Mesendoderm (in vitro differentiated cells): ENCODE data around the gene CCL19.

ENCODE experiments used
- DNase-seq: peaks from one replicate; pipeline ENCODE4 v3.0.0; 2013
- H2AK5ac ChIP-seq: 2 replicates; pipeline ENCODE4 v1.6.1; 2013; ENCODE audit warnings: low read length, inconsistent platforms
- H2BK120ac ChIP-seq: 2 replicates; pipeline ENCODE4 v1.6.1; 2013; ENCODE audit warnings: low read depth, mild to moderate bottlenecking, low read length, moderate library complexity, mixed read lengths
- H2BK15ac ChIP-seq: replicated peaks from 2 replicates; pipeline ENCODE4 v1.6.1; 2013; ENCODE audit warnings: low read depth, mild to moderate bottlenecking, moderate library complexity
- H2BK5ac ChIP-seq: 2 replicates; pipeline ENCODE4 v1.6.1; 2013; ENCODE audit warnings: low read length, inconsistent platforms
- H3K18ac ChIP-seq: 2 replicates; pipeline ENCODE4 v1.6.1; 2013; ENCODE audit warnings: mild to moderate bottlenecking, low read length, mixed read lengths
- H3K23ac ChIP-seq: one replicate; pipeline ENCODE4 v1.6.1; 2013; ENCODE audit warnings: low read length
- H3K27ac ChIP-seq: 2 replicates; pipeline ENCODE4 v1.5.1; 2013; ENCODE audit warnings: low read depth, mild to moderate bottlenecking, inconsistent platforms, low read length, moderate library complexity
- H3K27me3 ChIP-seq: 2 replicates; pipeline ENCODE4 v1.6.1; 2013; ENCODE audit warnings: low read length, control low read depth, mild to moderate bottlenecking, inconsistent platforms; ENCODE audit not compliant: insufficient read depth, poor library complexity
- H3K36me3 ChIP-seq: 2 replicates; pipeline ENCODE4 v1.6.1; 2013; ENCODE audit warnings: low read length, inconsistent platforms; ENCODE audit not compliant: control insufficient read depth, insufficient read depth
- H3K4ac ChIP-seq: one replicate; pipeline ENCODE4 v1.6.1; 2013; ENCODE audit warnings: low read depth, mild to moderate bottlenecking, low read length, moderate library complexity
- H3K4me1 ChIP-seq: 2 replicates; pipeline ENCODE4 v1.6.1; 2013; ENCODE audit warnings: low read depth, low read length, inconsistent platforms; ENCODE audit not compliant: control insufficient read depth
- H3K4me2 ChIP-seq: 2 replicates; pipeline ENCODE4 v1.6.1; 2013; ENCODE audit warnings: low read length
- H3K4me3 ChIP-seq: 2 replicates; pipeline ENCODE4 v1.5.1; 2013; ENCODE audit warnings: mild to moderate bottlenecking, low read length
- H3K56ac ChIP-seq: one replicate; pipeline ENCODE4 v1.6.1; 2013; ENCODE audit warnings: low read length
- H3K79me1 ChIP-seq: 2 replicates; pipeline ENCODE4 v1.6.1; 2013; ENCODE audit warnings: low read length, inconsistent platforms
- H3K79me2 ChIP-seq: 2 replicates; pipeline ENCODE4 v1.6.1; 2013; ENCODE audit warnings: mild to moderate bottlenecking, low read length; ENCODE audit not compliant: control insufficient read depth, insufficient read depth
- H3K9ac ChIP-seq: 2 replicates; pipeline ENCODE4 v1.6.1; 2013; ENCODE audit warnings: low read length, inconsistent platforms
- H4K5ac ChIP-seq: one replicate; pipeline ENCODE4 v1.6.1; 2013; ENCODE audit warnings: low read length
- H4K8ac ChIP-seq: one replicate; pipeline ENCODE4 v1.6.1; 2013; ENCODE audit warnings: low read depth, mild to moderate bottlenecking, control low read depth, low read length, moderate library complexity
- WGBS: extraction: QIAGEN DNeasy Blood & Tissue Kit; methylation state at CpG from one replicate; pipeline ENCODE4 v1.1.7; 2013; ENCODE audit warnings: low lambda C conversion rate, missing lambda C conversion rate; ENCODE audit not compliant: insufficient coverage; ENCODE audit errors: extremely low coverage; 5-methylcytosine and 5-hydroxymethylcytosine counted together

Gene CCL19

DNA sequence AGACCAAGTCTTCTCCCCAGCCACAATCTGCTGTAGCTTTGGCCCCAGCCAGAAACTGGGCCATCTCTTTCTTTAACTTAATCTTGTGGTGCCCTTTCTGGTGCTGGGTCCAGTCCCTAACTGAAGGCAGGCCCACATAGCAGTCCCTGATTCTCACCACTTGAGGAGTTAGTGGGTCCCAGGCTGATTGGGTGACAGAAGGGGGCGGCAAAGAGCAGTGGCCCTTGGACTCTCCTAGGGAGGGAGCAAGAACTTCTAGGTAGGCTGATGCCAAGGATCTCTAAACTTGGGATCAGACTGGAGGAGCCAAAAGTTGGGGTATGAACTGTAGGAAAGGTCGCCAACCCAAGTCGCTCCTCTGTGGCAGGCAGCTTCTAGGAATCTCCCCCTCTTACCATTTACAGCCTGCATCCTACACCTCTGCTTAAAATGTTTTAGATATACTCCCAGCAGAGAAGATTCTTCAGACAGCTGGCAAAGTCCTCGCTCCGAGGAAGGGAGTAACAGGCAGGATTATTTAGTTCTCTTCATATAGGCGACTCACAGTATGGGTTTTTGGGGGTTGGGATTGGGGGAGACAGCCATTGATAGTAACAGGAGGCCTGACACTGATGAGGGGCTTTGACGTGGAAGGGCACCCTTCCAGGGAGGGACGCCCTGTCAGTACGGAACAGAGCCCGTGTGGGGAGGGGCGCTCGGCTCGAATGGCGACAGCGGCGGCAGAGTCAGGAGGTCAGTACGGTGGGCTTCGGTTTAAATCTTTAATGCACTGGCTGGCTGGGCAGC is 26.6 kb downstream of the CCL19 start:
- Histone ChIP-seq H2BK5ac (no peak overlapping the region), H2BK120ac (no peak overlapping the region), H3K4ac (no peak overlapping the region), H4K5ac (no peak overlapping the region), H3K27ac (no peak overlapping the region), H3K9ac (peak overlapping the region; percentile 78), H3K79me2 (no peaks in the 10 kb centered on the region), H3K4me1 (no peaks in the 10 kb centered on the region), H2BK15ac (no peak overlapping the region), H3K4me2 (peak overlapping the region; percentile 79), H3K23ac (no peak overlapping the region), H3K4me3 (peak overlapping the region; percentile 53), H3K27me3 (no peaks in the 10 kb centered on the region), H3K79me1 (peaks cover 1% of the 10 kb centered on the region), H4K8ac (no peak overlapping the region), H3K18ac (peak overlapping the region; percentile 19), H2AK5ac (no peak overlapping the region), H3K36me3 (no peaks in the 10 kb centered on the region), H3K56ac (peak overlapping the region; percentile 87)
- peak; percentile 96 for DNase-seq
- no CpG with 5 or more reads among the region's 18 CpGs for WGBS

GRCh38 chr9:34663303-34663605 is 27.8 kb downstream of the CCL19 start:
- Histone ChIP-seq H3K56ac (no peak overlapping the region), H3K27ac (no peak overlapping the region), H3K36me3 (no peaks in the 10 kb centered on the region), H3K4ac (no peak overlapping the region), H4K5ac (no peak overlapping the region), H3K79me1 (peaks cover 1% of the 10 kb centered on the region), H3K23ac (no peak overlapping the region), H3K4me3 (no peak overlapping the region), H3K27me3 (no peaks in the 10 kb centered on the region), H3K4me1 (no peaks in the 10 kb centered on the region), H3K79me2 (no peaks in the 10 kb centered on the region), H2BK120ac (no peak overlapping the region), H3K9ac (no peak overlapping the region), H2BK5ac (no peak overlapping the region), H3K18ac (no peak overlapping the region), H4K8ac (no peak overlapping the region), H2AK5ac (no peak overlapping the region), H2BK15ac (no peak overlapping the region), H3K4me2 (no peak overlapping the region)
- no peak for DNase-seq

GRCh38 chr9:34662526-34663302 is 28.4 kb downstream of the CCL19 start, which contains the start of gene CCL27:
Gene CCL27, minus strand, starts transcription at chr9:34662657. Its CDS starts 24 bp downstream, at chr9:34662633.
- Histone ChIP-seq H3K4me1 (no peaks in the 10 kb centered on the region), H4K8ac (no peak within 1 kb of the TSS), H4K5ac (no peak within 1 kb of the TSS), H3K4me2 (no peak within 1 kb of the TSS), H3K18ac (no peak within 1 kb of the TSS), H2BK120ac (no peak within 1 kb of the TSS), H3K23ac (no peak within 1 kb of the TSS), H3K36me3 (no peaks in the 10 kb centered on the region), H3K56ac (no peak within 1 kb of the TSS), H3K79me1 (peaks cover 1% of the 10 kb centered on the region), H3K9ac (no peak within 1 kb of the TSS), H2BK15ac (no peak within 1 kb of the TSS), H3K4ac (no peak within 1 kb of the TSS), H3K27ac (no peak within 1 kb of the TSS), H3K79me2 (no peaks in the 10 kb centered on the region), H3K4me3 (no peak within 1 kb of the TSS), H2BK5ac (no peak within 1 kb of the TSS), H3K27me3 (no peaks in the 10 kb centered on the region), H2AK5ac (no peak within 1 kb of the TSS)
- WGBS: no CpG with 5 or more reads among the region's 4 CpGs
- DNase-seq: no peak

DNA sequence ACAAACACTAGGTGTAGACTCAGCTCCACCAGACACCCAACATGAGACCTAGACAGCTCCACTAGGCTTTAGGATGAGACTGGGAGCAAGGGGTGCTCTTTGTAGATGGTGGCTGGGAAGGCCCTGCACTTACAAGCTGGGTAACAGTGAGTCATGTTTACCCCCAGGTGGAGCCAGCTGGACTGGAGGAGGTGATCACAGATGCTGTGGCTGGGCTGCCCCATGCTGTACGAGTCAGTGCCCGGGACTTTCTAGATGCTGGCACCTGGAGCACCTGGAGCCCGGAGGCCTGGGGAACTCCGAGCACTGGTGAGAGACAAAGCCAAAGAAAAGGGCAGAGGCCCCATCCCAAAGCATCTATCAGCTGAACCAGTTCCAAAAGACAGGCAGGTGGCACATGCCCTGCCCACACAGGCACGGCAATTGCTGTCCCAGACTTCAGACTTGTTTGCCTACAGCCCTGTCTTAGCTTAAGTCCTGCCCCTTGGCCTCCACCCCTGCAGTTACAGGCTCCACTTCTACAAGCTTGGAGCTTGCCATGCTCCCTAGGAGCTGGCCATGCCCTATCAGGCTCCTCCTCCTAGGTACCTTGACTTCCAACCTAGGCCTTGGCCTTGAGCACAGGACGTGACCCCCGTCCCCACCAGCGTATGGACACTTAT is 31.4 kb downstream of the CCL19 start:
- Histone ChIP-seq H3K27ac (no peak overlapping the region), H3K4me2 (no peak overlapping the region), H3K79me2 (no peaks in the 10 kb centered on the region), H2BK5ac (no peak overlapping the region), H3K18ac (no peak overlapping the region), H3K4ac (no peak overlapping the region), H4K5ac (no peak overlapping the region), H2AK5ac (no peak overlapping the region), H3K4me1 (peaks cover 3% of the 10 kb centered on the region), H3K23ac (no peak overlapping the region), H2BK120ac (no peak overlapping the region), H4K8ac (no peak overlapping the region), H3K9ac (no peak overlapping the region), H2BK15ac (no peak overlapping the region), H3K27me3 (no peaks in the 10 kb centered on the region), H3K4me3 (no peak overlapping the region), H3K36me3 (no peaks in the 10 kb centered on the region), H3K56ac (no peak overlapping the region), H3K79me1 (no peaks in the 10 kb centered on the region)
- no peak for DNase-seq
- WGBS: no CpG with 5 or more reads among the region's 8 CpGs

DNA sequence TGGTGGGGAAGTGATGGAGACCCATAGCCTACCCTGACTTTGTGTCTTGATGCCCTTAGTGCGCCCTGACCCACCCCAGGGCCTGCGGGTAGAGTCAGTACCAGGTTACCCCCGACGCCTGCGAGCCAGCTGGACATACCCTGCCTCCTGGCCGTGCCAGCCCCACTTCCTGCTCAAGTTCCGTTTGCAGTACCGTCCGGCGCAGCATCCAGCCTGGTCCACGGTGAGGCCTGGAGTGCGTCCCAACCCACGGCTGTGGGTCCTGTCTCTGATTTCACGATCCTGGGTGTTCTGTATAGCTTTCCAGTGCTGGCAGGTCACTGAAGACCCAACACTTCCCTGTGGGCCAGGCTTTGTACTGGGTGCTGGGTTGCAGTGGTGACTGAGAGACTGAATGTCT is 32.6 kb downstream of the CCL19 start:
- H3K4ac ChIP-seq: no peak overlapping the region
- DNase-seq: no peak
- H3K4me1 ChIP-seq: peaks cover 12% of the 10 kb centered on the region
- no peak overlapping the region for H2AK5ac ChIP-seq
- no peak overlapping the region for H3K56ac ChIP-seq
- H3K23ac ChIP-seq: no peak overlapping the region
- no peak overlapping the region for H3K18ac ChIP-seq
- H3K4me3 ChIP-seq: no peak overlapping the region
- H3K79me2 ChIP-seq: no peaks in the 10 kb centered on the region
- H3K27ac ChIP-seq: no peak overlapping the region
- H2BK15ac ChIP-seq: no peak overlapping the region
- no peaks in the 10 kb centered on the region for H3K36me3 ChIP-seq
- H4K8ac ChIP-seq: no peak overlapping the region
- H2BK120ac ChIP-seq: no peak overlapping the region
- no peak overlapping the region for H4K5ac ChIP-seq
- no CpG with 5 or more reads among the region's 14 CpGs for WGBS
- H3K79me1 ChIP-seq: no peaks in the 10 kb centered on the region
- H2BK5ac ChIP-seq: no peak overlapping the region
- no peak overlapping the region for H3K9ac ChIP-seq
- H3K4me2 ChIP-seq: no peak overlapping the region
- H3K27me3 ChIP-seq: no peaks in the 10 kb centered on the region
